GM08714 (cell line): ENCODE results near the gene KRTAP12-1.
"Not testable (repeated sequence)": the region's sequence is repeated elsewhere in the genome, so short reads cannot be mapped to it uniquely, and the experiment has no call there.

Experiments
- H3K4me3 ChIP-seq: fragments of 200-500 bp; sonication (Bioruptor generic); 2 replicates; pipeline ENCODE4 v1.5.1; 2014; ENCODE audit warnings: mild to moderate bottlenecking, low read length, inconsistent platforms
- ZNF274 ChIP-seq: IDR thresholded peaks from 2 replicates; pipeline ENCODE4 v1.6.1; 2012; ENCODE audit warnings: mild to moderate bottlenecking, low read depth, low read length

The KRTAP12-1 gene

GRCh38 chr21:44696572-44696971 is 14.6 kb upstream of the KRTAP12-1 start:
- H3K4me3 ChIP-seq = no peak overlapping the region
- no peak for TF ChIP-seq ZNF274

GRCh38 chr21:44695641-44696040 is 13.7 kb upstream of the KRTAP12-1 start:
- H3K4me3 ChIP-seq = no peak overlapping the region
- no peak for TF ChIP-seq ZNF274

- no peak for TF ChIP-seq ZNF274
- no peak overlapping the region for H3K4me3 ChIP-seq
These were observed 13.2 kb upstream of the KRTAP12-1 start for GRCh38 chr21:44695184-44695583.

GRCh38 chr21:44694776-44695175 is 12.8 kb upstream of the KRTAP12-1 start:
- no peak for TF ChIP-seq ZNF274
- H3K4me3 ChIP-seq = no peak overlapping the region

GRCh38 chr21:44692798-44693512 is 11.0 kb upstream of the KRTAP12-1 start:
- no peak overlapping the region for H3K4me3 ChIP-seq
- no peak for TF ChIP-seq ZNF274

- no peak for TF ChIP-seq ZNF274
- no peak overlapping the region for H3K4me3 ChIP-seq
These were observed 9.7 kb upstream of the KRTAP12-1 start for GRCh38 chr21:44691686-44692085.

- not testable (repeated sequence) for H3K4me3 ChIP-seq
These were observed 7.8 kb upstream of the KRTAP12-1 start for GRCh38 chr21:44689740-44690139.

- TF ChIP-seq ZNF274 = no peak
These were observed 5.7 kb upstream of the KRTAP12-1 start for GRCh38 chr21:44687671-44688070.

GRCh38 chr21:44686843-44687561 is 5.0 kb upstream of the KRTAP12-1 start:
- no peak for TF ChIP-seq ZNF274
- H3K4me3 ChIP-seq = no peak overlapping the region

More at GRCh38 chr21:44687671-44688070, 5.7 kb upstream of the KRTAP12-1 start:
- H3K4me3 ChIP-seq = no peak overlapping the region

- TF ChIP-seq ZNF274 = no peak
- H3K4me3 ChIP-seq = no peak overlapping the region
These were observed 4.2 kb upstream of the KRTAP12-1 start for GRCh38 chr21:44686000-44686781.

- H3K4me3 ChIP-seq = not testable (repeated sequence)
These were observed 3.1 kb upstream of the KRTAP12-1 start for GRCh38 chr21:44685050-44685449.

- no peak for TF ChIP-seq ZNF274
- no peak overlapping the region for H3K4me3 ChIP-seq
These were observed 2.5 kb upstream of the KRTAP12-1 start for GRCh38 chr21:44684483-44684882.

- TF ChIP-seq ZNF274 = no peak
- H3K4me3 ChIP-seq = no peak overlapping the region
These were observed 2.1 kb upstream of the KRTAP12-1 start for GRCh38 chr21:44684077-44684476.

GRCh38 chr21:44682580-44683151 is 703 bp upstream of the KRTAP12-1 start:
- H3K4me3 ChIP-seq = no peak overlapping the region
- TF ChIP-seq ZNF274 = no peak

GRCh38 chr21:44681152-44681551 is 811 bp downstream of the KRTAP12-1 start:
- H3K4me3 ChIP-seq = no peak overlapping the region
- TF ChIP-seq ZNF274 = no peak
